Measurements from ENCODE around the gene NXNL2. TPM values are rescaled to one million over a fixed set of nuclear protein-coding genes. Genes with fewer than 3 reads are reported as not detected.

NXNL2 gene
- total RNA-seq, 2 experiments from 2014 or later = not detected

DNA sequence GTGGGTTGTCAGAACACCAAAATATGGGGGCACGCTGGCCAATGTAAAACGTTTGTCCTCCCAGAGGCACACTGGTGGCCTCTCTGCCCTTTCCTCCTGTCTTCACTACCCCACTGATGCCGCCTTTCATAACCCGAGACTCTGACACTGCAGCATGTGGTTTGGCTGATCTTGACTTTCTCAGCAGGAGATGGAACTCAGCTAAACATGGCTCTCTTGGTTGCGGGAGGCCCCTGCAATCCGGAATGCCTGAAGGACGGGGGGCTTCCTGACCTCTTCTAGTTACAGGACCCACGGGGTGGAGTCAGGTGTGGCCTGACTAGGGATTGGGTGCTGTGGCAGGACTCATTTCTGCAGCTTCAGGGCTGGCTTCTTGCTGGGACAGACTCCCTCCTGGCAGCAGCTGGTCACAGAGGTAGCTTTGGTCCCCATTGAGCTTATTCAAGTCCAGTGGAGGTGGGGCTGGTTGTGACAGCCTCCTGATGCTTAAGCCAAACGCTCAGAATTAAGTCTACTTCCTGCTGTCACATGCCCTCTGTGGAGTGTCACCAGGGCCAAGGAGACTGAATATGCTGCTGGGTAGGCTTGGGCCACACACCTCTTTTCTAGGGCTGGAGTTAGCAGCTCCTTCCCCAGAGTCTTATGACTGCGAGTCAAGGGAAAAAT is 44.2 kb downstream of the NXNL2 start:
- ChIA-PET CTCF (ENCODE audit: unreplicated experiment) (interaction anchor here (0.6 kb wide), 1 partner anchor 406 kb away, joined by 3 read pairs; no protein-coding TSS in a partner anchor), POLR2A (no interaction called here)
- Histone ChIP-seq H3K9me2 (ENCODE audit: insufficient read depth, low read length) (no peaks in the 10 kb centered on the region), H3K4me2 (ENCODE audit: low read length) (no peak overlapping the region), H3K4me1 (ENCODE audit: insufficient read depth, low read length, poor library complexity, severe bottlenecking) (peaks cover 8% of the 10 kb centered on the region), H3K27ac (ENCODE audit: low read depth, low read length, poor library complexity, severe bottlenecking) (no peak overlapping the region), H3K36me3 (ENCODE audit: insufficient read depth, low read length) (no peaks in the 10 kb centered on the region), H3K9me3 (ENCODE audit: low read length) (no peaks in the 10 kb centered on the region), H3K79me2 (ENCODE audit: insufficient read depth, low read depth, low read length) (no peaks in the 10 kb centered on the region), H4K20me1 (ENCODE audit: insufficient read depth, low read length) (no peaks in the 10 kb centered on the region), H3K4me3 (ENCODE audit: low read depth, low read length, poor library complexity, severe bottlenecking) (no peak overlapping the region), H2AFZ (ENCODE audit: low read length) (peak overlapping the region; percentile 42; the same call in 1 of the 2 replicates)
- TF ChIP-seq, protein P1, sequence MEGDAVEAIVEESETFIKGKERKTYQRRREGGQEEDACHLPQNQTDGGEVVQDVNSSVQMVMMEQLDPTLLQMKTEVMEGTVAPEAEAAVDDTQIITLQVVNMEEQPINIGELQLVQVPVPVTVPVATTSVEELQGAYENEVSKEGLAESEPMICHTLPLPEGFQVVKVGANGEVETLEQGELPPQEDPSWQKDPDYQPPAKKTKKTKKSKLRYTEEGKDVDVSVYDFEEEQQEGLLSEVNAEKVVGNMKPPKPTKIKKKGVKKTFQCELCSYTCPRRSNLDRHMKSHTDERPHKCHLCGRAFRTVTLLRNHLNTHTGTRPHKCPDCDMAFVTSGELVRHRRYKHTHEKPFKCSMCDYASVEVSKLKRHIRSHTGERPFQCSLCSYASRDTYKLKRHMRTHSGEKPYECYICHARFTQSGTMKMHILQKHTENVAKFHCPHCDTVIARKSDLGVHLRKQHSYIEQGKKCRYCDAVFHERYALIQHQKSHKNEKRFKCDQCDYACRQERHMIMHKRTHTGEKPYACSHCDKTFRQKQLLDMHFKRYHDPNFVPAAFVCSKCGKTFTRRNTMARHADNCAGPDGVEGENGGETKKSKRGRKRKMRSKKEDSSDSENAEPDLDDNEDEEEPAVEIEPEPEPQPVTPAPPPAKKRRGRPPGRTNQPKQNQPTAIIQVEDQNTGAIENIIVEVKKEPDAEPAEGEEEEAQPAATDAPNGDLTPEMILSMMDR (conservative IDR thresholded peaks at IDR 0.05; ENCODE audit: low read length) = no peak
- intact Hi-C loops (cut with micrococcal nuclease; ENCODE audit: unreplicated experiment) = loop anchor here (2.0 kb wide), 2 partner anchors 406 to 628 kb away; no protein-coding TSS in a partner anchor
- no peak for DNase-seq (ENCODE audit: low spot score)
- BruUV-seq (replicated peaks) = no TSS peak

DNA sequence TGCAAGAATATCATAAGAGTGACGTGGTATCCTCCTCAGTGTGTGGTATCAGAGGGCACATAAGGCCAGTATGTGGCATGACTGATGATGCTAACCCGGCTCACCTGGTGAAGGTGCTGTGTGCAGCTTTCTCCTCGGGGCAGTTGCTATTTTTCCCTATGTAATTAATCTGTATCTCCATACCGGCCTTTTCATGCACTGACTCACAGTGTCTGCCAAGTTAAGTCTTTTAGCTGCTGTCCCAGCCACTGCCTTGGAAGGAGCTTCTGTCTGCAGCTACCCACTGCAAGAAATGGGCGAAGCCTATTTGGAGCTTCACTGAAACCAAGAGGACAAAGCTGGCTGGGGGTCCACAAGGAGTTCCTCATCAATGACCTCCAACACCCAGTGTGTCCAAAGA is 46.0 kb downstream of the NXNL2 start:
- TF ChIP-seq EZH2phosphoT487 (IDR thresholded peaks at IDR 0.05; ENCODE audit: borderline replicate concordance, low read depth, low read length) = no peak
- TF ChIP-seq, protein P1 (conservative IDR thresholded peaks at IDR 0.05; ENCODE audit: low read length) = no peak
- Histone ChIP-seq H4K20me1 (ENCODE audit: insufficient read depth, low read length) (no peaks in the 10 kb centered on the region), H3K27ac (ENCODE audit: low read depth, low read length, poor library complexity, severe bottlenecking) (no peak overlapping the region), H3K36me3 (ENCODE audit: insufficient read depth, low read length) (no peaks in the 10 kb centered on the region), H3K9me2 (ENCODE audit: insufficient read depth, low read length) (no peaks in the 10 kb centered on the region), H3K4me1 (ENCODE audit: insufficient read depth, low read length, poor library complexity, severe bottlenecking) (peaks cover 11% of the 10 kb centered on the region), H3K4me2 (ENCODE audit: low read length) (no peak overlapping the region), H2AFZ (ENCODE audit: low read length) (no peak overlapping the region), H3K4me3 (ENCODE audit: low read depth, low read length, poor library complexity, severe bottlenecking) (no peak overlapping the region), H3K79me2 (ENCODE audit: insufficient read depth, low read depth, low read length) (no peaks in the 10 kb centered on the region), H3K9me3 (ENCODE audit: low read length) (no peaks in the 10 kb centered on the region)
- BruUV-seq (replicated peaks) = no TSS peak
- intact Hi-C loops (cut with micrococcal nuclease; ENCODE audit: unreplicated experiment) = no loop called here
- ChIA-PET POLR2A (no interaction called here), CTCF (ENCODE audit: unreplicated experiment) (no interaction called here)
- DNase-seq (ENCODE audit: low spot score) = no peak

DNA sequence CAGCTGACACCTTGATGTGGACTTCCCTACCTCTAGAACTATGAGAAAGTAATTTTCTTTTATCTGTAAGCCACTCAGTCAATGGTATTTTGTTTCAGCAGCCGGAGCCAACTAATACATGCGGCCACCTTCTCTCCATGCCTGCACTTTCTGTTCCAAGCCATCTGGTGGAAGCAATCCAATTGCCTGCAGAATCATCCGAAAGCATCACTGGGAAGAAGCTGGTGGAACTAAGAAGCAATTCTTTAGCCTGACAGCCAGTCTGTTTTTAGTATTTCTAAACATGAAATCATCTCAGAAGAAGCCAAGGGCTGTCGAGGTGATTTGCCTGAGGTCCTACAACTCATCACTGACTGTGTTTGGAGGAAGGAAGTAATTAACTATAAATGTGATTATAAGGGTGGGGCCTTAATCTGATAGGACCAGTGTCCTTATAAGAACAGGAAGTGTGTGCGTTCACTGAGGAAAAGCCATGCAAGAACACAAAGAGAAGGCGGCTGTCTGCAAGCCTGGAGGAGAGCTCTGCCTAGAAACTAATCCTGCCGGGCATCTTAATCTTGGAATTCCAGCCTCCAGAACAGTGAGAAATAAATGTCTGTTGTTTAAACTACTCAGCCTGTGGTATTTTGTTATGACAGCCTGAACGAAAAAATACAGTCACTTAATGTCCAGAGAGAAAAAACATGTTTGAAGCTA is 49.1 kb downstream of the NXNL2 start:
- BruUV-seq (replicated peaks) = no TSS peak
- no peaks in the 10 kb centered on the region for H4K20me1 ChIP-seq (ENCODE audit: insufficient read depth, low read length)
- no peak overlapping the region for H3K4me3 ChIP-seq (ENCODE audit: low read depth, low read length, poor library complexity, severe bottlenecking)
- intact Hi-C loops (cut with micrococcal nuclease; ENCODE audit: unreplicated experiment) = no loop called here
- peak overlapping the region; percentile 28 for H3K4me2 ChIP-seq (ENCODE audit: low read length)
- CTCF ChIA-PET (ENCODE audit: unreplicated experiment) = interaction anchor here (0.6 kb wide), 1 partner anchor 411 kb away, joined by 3 read pairs; no protein-coding TSS in a partner anchor
- POLR2A ChIA-PET = no interaction called here
- H3K9me2 ChIP-seq (ENCODE audit: insufficient read depth, low read length) = no peaks in the 10 kb centered on the region
- H2AFZ ChIP-seq (ENCODE audit: low read length) = peak overlapping the region; percentile 44; the same call in 1 of the 2 replicates
- no peaks in the 10 kb centered on the region for H3K36me3 ChIP-seq (ENCODE audit: insufficient read depth, low read length)
- H3K4me1 ChIP-seq (ENCODE audit: insufficient read depth, low read length, poor library complexity, severe bottlenecking) = peaks cover 6% of the 10 kb centered on the region
- DNase-seq (ENCODE audit: low spot score) = peak; percentile 5
- no peak overlapping the region for H3K27ac ChIP-seq (ENCODE audit: low read depth, low read length, poor library complexity, severe bottlenecking)
- TF ChIP-seq EZH2phosphoT487 (IDR thresholded peaks at IDR 0.05; ENCODE audit: borderline replicate concordance, low read depth, low read length) = no peak
- TF ChIP-seq, protein P1 (conservative IDR thresholded peaks at IDR 0.05; ENCODE audit: low read length) = no peak
- H3K79me2 ChIP-seq (ENCODE audit: insufficient read depth, low read depth, low read length) = no peaks in the 10 kb centered on the region
- H3K9me3 ChIP-seq (ENCODE audit: low read length) = no peaks in the 10 kb centered on the region

Data from OCI-LY7 (cell line).